ACHN (cell line): Measurements from ENCODE around the gene DCST2.

Experiments
- DNase-seq: peaks from one replicate; pipeline ENCODE4 v3.0.0-alpha.2; 2015
- in situ Hi-C: cut with HindIII; loops from 2 replicates; pipeline ENCODE4 v1.10.0; 2017; ENCODE audit warnings: low sequenced_read_pairs, low pct_ligation_motif_present, low pct_unique_long_range_greater_than_20kb

DCST2 gene

DNA sequence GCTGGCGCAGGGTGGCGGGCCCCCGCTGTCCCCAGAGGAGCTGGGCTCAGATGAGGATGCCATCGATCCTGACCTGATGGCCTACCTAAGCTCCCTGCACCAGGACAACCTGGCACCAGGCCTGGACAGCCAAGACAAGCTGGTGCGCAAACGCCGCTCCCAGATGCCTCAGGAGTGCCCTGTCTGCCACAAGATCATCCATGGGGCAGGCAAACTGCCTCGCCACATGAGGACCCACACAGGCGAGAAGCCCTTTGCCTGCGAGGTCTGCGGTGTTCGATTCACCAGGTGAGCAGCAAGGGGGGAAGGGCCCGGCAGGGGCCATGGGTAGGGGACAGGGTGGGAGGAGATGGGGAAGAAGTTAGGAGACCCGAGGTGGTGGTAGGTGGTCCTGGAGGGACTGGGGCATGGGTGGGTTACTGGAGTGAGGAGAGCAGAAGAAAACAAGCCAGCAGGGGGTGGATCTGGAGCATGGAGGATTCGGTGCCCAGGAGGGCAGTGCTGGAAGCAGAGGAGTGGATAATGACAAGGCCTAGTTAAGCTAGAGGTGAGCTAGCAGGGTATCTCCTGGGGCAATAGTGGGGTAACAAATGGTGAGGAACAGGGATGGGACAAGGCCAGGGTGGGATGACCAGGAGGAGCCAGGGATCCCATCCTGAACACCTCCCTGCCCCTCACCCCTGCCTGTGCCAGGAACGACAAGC, 17.9 kb downstream of the DCST2 start:
- DNase-seq = no peak
- in situ Hi-C loops = no loop called here

DNA sequence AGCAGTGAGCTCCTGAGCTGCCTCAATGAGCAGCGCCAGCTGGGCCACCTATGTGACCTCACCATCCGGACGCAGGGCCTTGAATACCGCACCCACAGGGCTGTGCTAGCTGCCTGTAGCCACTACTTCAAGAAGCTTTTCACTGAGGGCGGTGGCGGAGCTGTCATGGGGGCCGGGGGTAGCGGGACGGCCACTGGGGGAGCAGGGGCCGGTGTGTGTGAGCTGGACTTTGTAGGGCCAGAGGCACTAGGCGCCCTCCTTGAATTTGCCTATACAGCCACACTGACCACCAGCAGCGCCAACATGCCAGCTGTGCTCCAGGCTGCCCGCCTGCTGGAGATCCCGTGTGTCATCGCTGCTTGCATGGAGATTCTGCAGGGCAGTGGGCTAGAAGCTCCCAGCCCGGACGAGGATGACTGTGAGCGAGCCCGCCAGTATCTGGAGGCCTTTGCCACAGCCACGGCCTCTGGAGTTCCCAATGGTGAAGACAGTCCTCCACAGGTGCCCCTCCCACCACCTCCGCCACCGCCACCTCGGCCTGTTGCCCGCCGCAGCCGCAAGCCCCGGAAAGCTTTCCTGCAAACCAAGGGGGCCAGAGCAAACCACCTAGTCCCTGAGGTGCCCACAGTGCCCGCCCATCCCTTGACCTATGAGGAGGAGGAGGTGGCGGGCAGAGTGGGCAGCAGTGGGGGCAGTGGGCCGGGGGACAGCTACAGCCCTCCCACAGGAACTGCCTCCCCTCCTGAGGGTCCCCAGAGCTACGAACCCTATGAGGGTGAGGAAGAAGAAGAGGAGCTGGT, 18.7 kb downstream of the DCST2 start:
- DNase-seq = no peak
- in situ Hi-C loops = no loop called here

DNA sequence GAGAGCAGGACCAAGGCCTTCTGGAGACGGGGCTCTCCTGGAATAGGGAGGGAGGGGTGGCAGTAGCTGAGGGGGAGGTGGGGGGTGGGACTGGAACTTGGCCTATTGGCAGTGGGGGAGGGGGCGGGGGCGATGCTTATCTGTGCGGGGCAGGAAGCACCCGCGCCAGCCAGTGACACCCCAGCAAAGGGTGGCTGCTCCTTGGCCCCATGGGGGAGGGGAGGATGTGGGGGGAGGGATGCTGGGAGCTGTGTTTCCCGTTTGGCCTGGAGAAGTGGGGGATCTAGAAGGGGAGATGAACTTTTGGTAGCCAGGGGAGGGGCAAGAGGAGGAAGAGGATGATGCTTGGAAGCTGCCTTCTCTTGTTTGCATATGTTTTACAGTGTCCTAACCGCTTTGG, 19.9 kb downstream of the DCST2 start:
- in situ Hi-C loops = no loop called here

DNA sequence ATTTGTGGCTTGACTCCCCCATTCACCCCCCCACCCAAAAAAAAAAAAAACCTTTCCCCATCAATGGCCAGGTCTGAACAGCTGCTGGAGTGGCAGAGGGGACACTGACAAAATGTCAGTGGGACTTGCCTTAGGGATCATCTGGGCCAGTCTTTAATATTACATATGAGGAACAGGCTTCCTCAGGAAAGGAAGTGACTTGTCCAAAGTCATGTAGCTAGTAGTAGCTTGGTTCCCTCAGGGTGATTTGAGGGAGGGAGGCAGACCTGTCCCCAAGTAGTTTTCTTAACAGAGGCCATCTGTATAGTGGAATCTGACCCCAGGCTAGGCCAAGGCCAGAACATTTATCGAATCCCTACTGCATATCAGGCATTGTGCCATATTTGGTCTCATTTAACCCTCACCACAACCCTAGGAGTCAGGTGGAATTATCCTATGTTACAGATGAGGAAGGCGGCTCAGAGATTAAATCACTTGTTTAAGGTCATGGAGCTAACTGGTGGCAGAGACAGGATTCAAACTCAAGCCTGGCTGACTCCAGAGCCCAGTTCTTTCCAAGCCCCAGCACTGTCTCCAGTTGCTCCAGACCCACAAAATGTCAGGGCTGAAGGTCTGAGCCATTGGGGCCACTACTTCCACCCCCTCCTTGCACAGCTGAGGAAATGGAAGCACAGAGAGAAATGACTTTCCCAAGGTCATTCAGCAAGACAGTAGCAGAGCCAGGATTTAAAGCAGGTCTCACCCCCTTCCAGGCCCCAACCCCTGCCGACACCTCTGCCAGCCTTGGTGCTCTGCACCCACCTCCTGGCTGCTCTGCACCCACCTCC, 20.6 kb downstream of the DCST2 start:
- DNase-seq = no peak
- in situ Hi-C loops = no loop called here

More for the DNA sequence above, 19.9 kb downstream of the DCST2 start:
- DNase-seq = no peak

DNA sequence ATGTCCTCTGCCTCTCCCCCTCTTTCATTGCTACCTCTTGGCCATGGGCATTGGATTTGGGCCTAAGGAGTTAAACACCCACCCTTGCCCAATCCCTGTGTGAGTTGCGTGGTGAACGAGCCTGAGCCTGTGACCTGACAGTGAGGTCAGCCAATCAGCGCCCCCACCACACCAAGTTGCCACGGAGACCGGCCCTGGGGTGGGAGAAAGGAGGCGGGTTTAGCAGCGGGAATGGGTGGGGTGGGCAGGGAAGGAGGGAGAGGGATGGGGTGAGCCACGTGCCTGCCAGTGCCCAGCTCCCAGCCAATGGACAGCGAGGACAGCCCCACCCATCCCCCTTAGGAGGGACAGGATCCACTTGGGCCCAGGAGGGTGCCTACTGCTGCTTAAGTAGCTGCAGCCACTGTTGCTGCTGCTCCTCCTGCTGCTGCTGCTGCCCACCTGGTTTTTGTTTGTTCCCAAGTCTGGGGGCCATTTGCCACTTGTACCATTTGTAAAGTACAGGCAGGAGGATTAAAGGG, 21.5 kb downstream of the DCST2 start:
- in situ Hi-C loops = no loop called here
- no peak for DNase-seq

DNA sequence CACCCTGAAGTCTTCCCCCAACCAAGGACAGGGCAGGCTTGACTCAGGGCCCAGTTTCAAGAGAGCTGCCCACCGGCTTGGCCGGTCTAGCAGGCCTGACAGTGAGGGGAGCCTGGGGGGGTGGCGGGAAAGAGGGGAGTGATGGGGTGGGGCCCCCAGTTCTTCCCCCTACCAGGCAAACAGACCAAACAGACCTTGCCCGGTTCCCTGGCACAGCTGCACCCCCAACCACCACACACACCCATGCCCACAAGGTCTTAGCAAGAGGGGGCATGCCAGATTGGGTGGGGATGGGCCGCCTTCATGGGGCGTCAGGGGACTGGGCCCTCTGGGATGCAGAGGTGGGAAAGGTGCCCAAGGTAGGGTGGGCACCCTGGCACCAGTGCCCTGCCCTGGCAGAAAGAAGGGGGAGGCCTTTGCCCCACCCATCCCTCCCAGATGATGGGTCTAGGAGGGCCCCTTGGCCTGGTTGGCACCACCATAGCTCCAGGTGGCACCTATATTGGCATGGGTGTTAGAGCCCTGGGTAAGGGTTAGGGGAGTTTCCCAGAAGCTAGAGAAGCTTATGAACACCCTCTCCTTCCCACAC, 22.1 kb downstream of the DCST2 start:
- in situ Hi-C loops = no loop called here
- DNase-seq = no peak

DNA sequence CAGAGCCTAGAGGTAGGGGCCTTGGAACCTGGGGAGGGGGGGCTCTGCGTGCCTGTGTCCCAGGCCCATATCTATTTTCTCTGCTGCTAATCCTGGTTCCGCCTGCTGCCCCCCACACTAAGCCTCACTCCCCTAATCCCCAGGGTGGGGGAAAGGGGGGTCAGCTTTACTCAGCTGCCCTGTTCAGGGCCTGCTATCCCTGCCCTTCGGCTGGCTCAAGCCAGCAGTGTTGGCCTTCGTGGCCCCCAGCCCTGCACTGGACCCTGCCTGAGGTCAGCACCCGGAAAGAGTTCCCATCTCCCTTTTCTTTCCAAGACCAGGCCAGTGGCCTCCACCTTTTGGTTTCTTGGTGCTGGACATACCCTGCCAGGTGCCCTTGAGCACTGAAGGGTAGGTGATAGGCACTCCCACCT, 22.6 kb downstream of the DCST2 start:
- in situ Hi-C loops = no loop called here

DNA sequence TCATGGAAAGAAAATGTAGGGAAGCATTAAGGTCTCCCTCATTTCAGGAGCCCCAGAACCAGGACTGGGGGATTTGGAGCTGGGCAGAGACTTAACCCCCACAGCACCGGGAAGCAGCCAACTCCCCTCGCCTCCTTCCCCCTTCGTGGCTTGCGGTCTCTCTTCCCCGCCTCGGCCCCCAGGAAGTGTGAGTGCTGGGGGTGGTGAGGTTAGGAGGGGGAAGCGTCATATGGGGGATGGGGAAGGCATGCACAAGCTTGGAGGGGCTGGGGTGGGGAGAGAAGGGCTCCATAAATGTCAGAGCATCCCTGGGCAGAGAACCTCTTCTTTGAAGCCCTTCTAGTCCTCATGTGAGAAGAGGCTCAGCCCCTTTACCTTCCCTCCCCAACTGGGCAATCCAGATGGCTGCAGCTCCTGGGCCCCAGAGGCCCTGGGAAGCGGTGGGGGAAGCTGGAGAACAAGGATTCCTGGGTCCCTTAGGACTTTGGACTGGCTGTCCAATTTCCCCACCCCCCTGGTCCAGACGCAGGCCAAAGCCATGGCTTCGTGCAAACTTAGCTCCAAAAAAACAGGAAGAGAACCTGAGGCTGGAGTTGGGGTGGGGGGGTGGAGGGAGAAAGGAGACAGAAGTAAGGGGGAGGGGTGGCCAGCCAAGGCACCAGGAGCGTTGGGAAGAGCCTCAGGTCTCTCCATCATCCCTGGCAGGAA, 23.2 kb downstream of the DCST2 start:
- in situ Hi-C loops = no loop called here
- DNase-seq = no peak

More for the DNA sequence above, 22.6 kb downstream of the DCST2 start:
- DNase-seq = no peak

DNA sequence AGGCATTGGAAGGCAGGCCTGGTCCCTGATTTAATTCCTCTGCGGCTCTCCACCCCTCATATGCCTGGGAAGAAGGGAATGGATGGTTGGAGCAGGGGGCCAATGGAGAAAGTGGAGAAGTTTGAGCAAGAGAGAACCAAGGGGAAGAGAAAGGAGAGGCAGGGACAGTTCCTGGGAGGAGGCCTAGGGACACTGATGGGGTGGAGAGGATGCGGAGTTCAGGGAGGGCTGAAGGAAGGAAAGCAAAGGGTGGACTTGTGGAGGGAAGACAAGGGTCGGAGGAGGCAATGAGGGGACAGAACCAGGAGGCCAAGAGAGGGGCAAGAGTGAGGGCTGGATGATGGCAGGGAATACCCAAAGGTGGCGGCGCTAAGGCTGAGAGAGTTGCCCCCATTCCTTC, 23.8 kb downstream of the DCST2 start:
- no peak for DNase-seq
- in situ Hi-C loops = no loop called here

DNA sequence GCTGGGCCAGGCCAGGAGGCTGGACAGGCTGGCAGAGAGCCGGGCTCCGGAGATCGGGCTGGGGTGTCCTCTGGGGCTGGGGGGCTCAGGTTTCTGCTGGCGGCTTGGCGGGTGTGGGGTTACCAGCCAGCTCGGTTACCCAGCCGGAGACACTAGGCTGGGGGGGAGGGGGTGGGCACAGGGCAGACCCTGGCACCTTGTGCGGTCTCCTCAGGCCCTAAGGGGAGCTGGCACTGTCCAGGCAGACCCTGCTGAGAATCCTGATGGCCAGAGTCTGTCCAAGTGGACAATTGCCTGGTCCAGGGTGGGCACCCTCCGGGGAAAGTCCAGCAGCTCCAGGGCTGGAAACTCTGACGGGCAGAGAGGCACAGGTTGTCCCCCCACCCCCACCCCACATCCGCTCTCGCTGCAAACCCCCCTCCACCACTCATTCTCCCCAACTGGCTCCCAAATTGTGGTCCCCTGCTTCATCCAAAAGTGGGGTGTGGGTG, 24.3 kb downstream of the DCST2 start:
- in situ Hi-C loops = no loop called here
- no peak for DNase-seq

DNA sequence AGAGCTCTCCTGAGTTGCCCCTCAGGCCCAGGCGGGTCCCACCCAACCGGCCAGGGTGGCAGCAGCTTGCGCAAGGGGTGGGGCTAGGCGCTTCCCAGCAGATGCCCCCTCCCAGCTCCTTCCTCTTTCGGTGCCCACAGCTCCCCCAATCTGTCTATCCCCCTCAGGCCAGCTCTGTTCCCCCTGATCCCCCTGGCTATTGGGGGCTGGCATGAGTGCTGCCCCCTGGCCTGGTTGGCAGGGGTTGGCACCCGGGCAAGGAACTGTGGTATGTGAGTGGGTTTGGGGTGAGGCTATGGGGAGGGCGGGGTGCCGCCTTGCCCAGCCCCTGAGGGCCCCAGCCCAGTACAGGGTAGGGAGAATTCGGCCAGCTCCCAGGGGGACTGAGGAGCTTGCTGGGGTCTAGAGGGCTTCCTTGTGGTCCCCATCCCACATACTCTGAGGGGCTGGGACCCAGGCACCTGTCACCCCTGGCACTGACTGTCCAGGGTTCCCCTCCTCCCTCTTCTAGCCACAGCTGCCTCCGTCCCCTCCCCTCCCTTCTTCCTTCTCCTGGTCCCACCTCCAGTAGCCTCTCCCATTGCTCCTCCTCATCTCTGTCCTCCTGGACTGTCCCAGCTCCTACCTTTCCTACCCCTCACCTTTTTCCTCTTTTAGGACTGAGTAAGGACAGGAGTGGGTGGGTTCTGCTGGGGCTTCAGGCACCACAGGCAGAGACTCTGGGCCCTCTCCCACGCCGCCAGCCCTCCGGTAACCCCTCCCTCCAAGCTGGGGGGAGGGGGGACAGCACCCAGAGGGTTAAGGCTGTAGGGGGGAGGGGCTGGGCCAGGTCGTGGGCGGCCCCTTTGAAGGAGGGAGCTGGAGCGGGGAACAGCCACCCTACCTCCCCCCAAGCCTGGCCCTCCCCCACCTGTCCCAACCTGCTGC, 25.3 kb downstream of the DCST2 start:
- no peak for DNase-seq
- in situ Hi-C loops = no loop called here

DNA sequence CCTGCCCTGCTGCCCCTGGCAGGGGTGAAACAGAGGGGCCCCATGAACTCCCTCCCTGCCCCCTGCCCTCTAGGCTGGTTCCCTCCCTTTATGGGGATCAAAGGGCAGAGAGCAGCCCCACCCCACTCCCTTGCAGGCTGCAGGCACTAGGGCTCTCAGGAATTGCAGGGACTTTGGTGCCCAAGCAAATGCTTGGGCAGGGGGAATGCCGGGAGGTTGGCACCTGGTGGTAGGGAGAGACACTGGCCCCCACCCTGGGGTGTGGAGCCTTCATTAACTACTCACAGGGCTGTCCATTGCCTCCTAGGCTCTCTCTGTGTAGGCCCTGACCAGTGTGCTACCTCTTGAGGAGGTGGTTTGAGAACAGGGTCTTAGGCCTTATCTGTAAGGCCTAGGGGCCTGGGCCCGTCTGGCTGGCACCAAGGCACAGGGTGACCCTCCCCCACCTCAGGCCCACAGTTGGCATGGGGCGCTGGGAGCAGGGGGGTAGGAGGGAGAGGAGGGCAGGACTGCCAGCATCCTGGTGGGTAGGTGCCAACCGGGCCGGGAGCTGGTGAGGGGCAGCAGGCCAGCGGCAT, 26.2 kb downstream of the DCST2 start:
- DNase-seq = no peak
- in situ Hi-C loops = no loop called here

DNA sequence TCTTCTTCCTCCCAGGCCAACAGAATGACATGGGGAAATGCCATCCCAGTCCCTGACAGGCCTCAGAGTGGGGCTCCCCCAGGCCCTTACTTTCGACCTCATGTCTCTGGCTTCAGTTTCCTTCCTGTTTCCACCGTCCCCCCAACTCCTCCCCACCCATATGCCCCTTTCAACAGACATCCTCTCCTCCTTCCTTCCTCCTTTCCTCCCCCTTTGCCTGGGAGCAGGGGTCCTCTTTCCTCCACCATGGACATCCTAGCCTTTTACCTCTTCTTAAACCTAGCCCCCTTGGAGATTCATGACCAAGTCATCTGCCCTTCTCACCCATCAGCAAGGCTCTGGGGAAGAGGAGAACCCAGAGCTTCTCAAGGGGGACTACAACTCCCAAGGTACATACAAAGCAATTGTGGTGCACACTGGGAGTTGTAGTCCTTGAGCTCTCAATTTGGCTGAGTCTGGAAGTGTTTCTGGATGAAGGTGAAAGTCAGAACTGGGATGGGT, 26.9 kb downstream of the DCST2 start:
- in situ Hi-C loops = no loop called here
- no peak for DNase-seq

DNA sequence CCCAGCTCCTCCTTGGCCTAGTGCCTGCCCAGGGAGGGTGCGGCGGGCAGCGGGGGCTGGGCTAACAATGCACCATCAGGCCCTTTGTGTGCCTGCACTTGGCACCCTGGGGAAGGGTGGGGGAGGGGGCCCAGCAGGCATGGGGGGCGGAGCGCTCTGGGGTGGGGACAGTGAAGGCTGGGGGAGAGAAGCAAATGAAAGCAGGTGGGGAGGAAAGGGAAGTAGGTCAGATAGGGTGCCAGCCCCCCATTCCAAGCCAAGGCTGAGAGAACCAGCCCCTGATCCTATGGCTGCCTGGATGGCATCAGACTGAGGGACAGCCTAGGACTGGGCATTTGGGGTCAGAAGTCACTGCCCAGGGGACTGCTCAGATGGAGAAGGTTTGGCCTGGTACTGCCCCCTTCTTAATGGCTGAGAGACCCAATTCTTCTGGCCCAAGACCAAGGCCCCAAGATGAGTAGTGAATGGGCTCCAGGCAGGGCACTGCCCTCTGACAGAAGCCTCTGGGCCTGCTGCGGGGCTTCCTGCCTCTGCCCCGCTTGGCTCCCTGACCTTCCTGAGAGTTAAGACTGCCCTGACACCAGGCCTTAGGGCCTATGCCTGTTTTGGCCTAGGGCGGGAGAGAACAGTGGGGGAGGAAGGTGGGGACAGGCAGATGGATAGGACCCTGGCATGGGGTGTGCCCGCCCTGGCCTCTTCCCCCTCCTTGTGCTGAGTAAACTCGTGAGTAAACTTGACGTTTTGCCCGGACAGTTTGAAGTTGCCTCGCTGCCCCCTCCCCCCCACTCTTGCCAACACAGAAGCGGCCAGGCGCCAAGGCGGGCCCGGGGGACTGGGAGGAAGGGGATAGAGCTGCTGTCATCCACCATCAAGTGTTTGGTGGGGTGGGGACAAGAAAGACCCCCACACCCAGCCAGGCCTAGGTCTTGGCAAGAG, 28.2 kb downstream of the DCST2 start:
- DNase-seq = no peak
- in situ Hi-C loops = no loop called here

DNA sequence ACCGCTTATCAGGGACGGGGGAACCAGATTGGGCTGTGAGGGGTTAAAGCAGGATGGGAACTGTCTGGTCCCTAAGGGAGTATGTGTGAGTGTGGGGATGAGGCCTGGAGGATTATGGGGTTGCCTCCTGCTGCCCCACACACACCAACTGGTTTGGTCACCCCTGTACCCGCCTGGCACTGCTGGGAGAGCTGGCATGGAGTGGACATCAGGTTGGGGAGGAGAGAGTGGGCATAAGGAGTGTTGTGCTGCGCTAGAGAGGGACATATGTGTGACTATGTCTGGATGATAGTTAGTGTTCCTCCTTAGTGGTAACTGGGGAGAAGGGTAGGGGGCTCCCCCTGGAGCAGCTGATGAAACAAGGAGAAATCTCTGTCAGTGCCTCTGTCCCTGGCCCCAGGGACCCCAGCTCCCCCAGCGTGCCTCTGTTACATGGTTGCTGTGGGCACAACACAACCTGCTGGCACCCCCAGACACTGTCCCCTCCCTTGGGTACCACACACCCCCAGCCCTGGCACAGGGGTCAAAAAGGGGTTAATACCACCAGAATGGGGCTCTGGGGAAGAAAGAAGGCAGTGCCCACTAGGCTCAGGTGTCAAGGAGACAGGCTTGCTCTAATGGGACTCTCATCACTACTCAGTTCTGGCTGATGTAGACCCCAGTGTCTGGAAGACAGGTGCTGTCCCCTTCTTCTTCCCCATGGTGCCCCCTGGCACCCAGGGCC, 29.1 kb downstream of the DCST2 start:
- DNase-seq = no peak
- in situ Hi-C loops = no loop called here
